ENCODE results near the gene KRTAP5-4.

DNA sequence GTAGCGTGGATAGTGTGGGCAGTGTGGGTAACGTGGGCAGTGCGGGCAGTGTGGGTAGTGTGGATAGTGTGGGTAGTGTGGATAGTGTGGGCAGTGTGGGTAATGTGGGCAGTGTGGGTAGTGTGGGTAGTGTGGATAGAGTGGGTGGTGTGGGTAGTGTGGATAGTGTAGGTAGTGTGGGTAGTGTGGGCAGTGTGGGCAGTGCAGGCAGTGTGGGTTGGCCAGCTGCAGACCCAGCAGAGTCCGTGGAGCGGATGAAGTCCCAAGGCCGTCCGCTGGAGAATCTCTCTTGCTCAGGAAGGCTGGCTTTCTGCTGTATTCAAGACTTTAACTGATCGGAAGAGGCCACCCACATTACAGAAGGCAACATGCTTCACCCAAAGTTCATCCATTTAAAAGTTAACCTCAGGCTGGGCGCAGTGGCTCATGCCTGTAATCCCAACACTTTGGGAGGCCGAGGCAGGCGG is 49.0 kb upstream of the KRTAP5-4 start:
- TF ChIP-seq, protein P1, sequence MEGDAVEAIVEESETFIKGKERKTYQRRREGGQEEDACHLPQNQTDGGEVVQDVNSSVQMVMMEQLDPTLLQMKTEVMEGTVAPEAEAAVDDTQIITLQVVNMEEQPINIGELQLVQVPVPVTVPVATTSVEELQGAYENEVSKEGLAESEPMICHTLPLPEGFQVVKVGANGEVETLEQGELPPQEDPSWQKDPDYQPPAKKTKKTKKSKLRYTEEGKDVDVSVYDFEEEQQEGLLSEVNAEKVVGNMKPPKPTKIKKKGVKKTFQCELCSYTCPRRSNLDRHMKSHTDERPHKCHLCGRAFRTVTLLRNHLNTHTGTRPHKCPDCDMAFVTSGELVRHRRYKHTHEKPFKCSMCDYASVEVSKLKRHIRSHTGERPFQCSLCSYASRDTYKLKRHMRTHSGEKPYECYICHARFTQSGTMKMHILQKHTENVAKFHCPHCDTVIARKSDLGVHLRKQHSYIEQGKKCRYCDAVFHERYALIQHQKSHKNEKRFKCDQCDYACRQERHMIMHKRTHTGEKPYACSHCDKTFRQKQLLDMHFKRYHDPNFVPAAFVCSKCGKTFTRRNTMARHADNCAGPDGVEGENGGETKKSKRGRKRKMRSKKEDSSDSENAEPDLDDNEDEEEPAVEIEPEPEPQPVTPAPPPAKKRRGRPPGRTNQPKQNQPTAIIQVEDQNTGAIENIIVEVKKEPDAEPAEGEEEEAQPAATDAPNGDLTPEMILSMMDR (IDR thresholded peaks at IDR 0.05): no peak
- no peak for TF ChIP-seq POLR2A (IDR thresholded peaks at IDR 0.05)

Data from prostate gland (tissue), 2 donors.